ENCODE measurements around the gene BAZ1B.
"Not testable (repeated sequence)": the region's sequence is repeated elsewhere in the genome, so short reads cannot be mapped to it uniquely, and the experiment has no call there.

The BAZ1B gene

DNA sequence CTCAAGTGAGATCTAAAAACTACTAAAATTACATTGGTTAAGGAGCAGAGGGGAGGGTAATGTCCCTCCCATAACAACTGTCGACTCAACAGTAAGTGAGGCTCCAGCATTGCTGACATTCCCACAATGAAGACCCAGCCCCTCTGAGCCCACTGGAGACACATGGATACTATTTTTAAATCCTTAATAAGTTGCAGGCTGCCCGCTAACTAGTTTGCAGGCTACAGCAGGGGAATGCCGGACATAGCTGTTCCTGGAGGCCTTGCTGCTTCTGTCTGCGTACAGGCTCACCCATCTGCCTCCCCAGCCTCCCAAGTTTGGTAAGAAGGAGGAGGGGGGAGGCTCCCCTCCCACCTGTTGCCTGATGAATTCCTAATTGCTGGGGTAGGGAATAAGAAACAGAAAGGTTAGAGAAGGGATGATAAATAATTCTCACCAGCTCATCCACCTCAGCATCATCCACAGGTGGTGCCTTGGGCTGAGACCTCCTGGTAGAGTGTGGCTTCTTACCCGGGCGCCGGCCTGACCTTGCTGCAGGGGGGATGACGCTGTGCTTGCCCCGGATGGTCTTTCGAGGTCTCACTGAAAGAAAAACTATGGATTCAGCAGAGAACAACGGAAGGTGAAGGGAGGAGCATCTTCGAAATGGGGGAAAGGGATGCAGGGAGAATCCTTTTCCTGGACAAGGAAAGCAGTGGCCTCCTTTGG lies 78.4 kb downstream of the BAZ1B start:
- no peak for DNase-seq

DNA sequence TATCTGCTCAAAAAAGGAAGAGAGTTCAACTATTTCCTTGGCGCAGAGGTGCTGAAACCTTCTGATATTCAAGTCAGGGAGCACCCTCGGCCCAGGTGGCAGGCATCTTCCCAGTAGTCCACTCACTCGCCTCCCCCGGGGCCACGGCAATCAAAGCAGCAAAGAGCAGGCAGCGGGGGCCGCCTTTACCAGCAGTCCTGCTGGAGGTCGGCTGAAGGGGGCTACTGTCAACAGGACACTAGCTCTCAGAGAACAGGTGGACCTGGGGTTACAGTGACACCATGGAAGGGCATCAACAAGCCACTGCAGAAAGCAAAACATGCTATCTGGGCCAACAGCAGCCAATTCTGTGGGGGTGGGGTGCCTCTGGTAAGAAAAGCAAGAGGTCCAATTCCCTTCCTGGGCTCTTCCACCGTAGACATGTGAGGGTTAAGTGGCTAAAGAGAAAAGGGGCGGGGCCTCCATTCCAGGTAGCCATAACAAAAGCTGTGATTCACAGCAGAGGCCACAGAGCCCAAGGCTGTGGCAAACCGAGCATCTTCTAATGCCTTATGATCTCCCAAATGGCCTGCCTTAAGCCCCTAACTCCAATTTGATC lies 79.1 kb downstream of the BAZ1B start:
- DNase-seq: no peak

DNA sequence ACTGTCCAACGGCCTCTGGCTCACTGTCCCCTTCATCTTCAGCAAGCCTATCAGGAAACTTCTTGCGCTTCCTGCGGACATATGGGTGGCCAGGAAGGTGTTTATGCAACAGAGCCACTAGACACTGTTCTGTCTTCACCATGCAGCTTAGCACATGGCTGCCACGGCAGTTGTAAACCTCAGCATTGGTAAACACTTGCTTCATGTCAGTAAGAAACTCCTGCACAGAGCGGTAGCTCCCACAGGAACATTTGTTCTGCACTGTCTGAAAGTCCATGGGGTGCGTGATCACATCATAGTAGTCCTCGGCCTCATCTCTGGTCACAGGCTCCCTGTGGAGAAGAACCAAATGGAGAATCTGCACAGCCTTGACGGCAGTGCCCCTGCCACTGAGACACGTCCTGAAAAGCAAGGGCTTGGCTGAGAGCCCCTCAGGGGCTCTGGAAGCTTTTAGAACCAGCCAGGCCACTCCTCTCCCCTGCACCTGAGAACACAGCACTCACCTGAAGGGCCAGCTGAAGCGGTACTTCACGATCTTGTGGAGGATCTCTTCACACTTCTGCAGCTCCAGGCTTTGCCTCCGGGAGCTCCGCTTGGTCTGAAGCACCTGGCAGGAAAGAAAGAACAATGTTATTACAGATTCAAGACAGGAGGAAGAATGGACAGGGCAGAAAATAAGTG lies 79.7 kb downstream of the BAZ1B start:
- no peak for DNase-seq

DNA sequence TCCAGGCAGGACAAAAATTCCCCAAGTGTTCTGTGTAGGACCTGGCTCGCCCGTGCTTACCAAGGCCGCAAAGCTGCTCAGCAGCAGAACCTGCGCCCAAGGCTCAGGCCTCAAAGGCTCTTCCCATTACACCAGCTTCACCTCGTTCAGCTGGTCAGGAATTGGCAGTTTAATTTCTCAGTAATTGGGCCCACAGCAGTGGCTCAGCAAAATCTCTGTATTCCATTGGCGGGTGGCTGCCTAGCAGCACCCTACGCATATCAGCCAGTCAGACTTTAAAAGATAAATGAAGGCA lies 82.7 kb downstream of the BAZ1B start:
- no peak for DNase-seq

DNA sequence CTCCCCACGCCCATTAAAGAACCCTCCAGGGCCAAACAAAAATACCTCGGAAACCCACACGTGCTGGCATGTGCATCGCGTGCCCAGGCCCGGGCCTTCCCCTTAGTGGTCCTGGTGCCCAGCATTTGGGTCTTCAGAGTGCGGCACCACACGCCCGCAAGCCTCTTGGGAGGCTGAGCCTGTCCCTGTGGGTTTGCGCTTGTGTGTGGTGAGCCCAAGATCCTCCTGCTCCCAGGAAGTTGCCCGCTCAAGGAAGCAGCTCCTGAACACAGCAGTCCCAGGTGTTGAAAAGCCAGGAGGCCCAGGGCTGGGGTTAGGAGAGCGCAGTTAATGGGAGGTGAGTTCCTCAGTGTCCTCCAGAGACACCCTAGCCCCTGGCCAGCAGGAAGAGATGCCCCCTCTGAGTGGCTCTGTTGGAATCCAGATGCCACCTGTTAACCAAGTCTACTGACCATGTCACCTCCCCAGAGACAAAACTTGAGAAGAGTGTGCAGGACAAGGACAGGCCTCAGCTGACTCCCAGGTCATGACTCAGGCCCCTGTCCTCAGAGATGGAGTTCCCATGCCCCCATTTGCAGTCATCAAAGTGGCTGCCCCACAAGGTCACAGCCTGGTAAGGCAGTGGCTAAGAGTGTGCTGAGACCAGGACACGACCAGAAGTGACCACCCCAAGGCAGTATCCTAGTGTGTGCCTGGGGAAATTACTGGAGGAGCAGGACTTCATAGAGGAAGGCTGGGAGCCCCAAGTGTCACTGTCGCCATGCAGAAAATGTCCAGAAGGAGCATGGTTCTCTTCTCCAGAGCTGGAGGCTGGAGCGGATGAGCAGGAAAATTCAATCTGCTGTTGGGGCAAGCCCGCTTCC lies 83.3 kb downstream of the BAZ1B start:
- no peak for DNase-seq

DNA sequence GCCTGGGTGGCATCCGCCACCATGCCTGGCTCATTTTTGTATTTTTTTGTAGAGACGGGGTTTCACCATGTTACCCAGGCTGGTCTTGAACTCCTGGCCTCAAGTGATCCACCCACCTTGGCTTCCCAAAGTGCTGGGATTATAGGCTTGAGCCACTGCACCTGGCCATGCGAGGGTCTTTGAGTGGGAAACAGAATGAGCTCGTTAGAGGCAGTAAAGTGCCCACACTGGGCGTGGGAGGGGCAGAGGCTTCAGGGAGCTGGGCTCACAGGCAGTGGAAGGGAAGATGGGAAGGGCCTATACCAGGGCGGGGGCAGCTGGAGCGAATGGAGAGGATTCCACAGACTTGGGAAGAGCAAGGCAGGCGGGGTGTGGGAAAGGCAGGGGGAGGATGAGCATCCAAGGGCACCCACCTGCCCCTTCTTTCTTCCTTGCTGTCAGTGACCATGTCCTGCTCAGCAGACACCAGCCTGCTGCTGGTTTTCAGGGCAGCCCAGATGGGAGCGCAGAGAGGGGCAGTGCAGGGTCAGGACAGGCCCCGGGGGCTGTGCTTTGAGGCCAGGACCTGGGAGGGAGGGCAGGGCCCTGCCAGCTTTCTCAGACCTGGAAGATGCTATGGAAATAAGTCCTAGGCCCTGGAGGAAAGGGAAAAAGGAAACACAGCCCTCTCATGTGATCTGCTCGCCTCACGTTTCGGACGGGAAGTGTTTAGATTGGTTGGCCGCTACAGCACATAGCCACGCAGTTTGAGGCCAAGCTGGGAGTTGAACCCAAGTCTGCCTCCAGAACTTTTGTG lies 84.3 kb downstream of the BAZ1B start:
- DNase-seq: no peak

DNA sequence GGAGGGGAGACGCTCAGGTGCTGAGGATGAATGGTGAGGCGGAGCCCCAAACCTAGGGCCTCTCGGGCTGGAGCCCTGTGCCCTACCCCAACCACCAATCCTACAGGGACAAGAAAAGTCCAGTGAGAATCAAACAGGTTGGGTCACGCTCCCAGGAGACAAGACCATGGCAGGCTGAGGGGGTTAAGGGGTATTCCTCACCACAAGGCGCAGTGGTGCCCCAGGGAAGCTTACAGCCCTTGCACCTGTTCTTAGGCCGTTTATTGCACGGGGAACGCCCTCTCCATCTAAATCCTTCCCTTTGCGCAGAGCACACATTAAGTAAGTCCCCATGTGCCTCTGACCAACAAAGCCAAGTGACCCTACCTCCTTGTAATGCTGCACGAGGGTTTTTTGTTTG lies 85.0 kb downstream of the BAZ1B start:
- no peak for DNase-seq

DNA sequence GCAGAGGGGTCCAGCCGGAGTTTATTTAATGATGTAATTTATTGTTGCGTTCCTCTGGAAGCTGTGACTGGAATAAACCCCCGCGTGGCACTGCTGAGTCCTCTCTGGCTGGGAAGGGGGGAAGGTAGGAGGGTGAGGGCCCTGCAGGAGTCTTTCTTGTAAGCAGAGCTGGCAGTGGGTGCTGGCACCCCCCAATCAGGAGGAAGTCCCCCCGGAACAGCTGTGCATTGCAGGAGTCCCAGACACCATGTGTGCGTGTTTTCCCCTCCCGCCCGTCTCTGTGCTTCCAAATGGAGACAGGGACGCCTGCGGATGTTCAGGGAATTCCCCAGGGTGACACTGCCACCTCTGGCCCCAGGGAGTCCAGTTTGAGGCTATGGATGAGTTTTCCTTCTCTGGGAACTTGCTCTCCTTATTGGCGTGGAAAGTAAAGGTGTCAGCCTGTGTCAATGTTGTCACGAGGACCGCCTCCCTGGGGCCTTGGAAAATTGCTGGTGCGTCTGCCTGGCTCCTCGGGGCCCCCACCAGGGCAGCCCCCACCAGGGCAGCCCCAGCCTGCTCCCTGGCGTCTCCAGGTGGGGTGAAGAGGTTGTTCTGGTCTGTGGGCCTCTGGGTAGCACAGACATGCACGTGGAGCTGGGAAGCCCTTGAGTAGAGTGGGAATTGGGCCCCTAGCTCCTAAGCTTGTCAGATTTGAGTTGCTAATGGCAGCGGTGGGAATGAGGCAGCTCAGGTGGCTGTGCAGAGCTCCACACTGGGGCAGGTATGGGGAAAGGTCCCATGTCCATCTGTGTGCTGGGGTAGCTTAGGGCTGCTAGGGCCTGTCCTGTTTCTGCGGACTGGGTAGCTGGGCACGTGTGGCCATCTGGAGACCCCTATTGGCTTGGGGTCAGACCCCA lies 85.8 kb downstream of the BAZ1B start:
- DNase-seq: no peak

DNA sequence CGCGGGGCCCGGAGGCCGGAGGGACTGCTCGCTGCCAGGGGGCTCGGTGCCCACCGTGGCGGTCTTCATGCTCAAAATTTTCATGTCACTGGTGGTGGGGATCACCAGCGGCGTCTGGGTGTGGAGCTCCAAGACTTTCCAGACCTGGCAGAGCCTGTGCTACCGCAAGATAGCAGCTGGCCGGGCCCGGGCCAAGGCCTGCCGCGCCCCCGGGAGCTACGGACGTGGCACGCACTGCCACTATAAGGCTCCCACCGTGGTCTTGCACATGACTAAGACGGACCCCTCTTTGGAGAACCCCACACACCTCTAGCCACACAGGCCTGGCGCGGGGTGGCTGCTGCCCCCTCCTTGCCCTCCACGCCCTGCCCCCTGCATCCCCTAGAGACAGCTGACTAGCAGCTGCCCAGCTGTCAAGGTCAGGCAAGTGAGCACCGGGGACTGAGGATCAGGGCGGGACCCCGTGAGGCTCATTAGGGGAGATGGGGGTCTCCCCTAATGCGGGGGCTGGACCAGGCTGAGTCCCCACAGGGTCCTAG lies 86.6 kb downstream of the BAZ1B start:
- DNase-seq: no peak

DNA sequence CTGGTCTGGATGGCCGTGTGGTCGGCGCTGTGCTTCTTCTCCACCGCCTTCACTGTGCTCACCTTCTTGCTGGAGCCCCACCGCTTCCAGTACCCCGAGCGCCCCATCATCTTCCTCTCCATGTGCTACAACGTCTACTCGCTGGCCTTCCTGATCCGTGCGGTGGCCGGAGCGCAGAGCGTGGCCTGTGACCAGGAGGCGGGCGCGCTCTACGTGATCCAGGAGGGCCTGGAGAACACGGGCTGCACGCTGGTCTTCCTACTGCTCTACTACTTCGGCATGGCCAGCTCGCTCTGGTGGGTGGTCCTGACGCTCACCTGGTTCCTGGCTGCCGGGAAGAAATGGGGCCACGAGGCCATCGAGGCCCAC lies 87.4 kb downstream of the BAZ1B start:
- no peak for DNase-seq

DNA sequence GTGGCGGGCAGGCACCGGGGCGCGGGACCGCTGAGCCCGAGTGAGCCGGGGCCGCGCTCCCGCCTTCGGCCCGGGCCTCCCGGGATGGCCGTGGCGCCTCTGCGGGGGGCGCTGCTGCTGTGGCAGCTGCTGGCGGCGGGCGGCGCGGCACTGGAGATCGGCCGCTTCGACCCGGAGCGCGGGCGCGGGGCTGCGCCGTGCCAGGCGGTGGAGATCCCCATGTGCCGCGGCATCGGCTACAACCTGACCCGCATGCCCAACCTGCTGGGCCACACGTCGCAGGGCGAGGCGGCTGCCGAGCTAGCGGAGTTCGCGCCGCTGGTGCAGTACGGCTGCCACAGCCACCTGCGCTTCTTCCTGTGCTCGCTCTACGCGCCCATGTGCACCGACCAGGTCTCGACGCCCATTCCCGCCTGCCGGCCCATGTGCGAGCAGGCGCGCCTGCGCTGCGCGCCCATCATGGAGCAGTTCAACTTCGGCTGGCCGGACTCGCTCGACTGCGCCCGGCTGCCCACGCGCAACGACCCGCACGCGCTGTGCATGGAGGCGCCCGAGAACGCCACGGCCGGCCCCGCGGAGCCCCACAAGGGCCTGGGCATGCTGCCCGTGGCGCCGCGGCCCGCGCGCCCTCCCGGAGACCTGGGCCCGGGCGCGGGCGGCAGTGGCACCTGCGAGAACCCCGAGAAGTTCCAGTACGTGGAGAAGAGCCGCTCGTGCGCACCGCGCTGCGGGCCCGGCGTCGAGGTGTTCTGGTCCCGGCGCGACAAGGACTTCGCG lies 88.0 kb downstream of the BAZ1B start:
- no peak for DNase-seq

DNA sequence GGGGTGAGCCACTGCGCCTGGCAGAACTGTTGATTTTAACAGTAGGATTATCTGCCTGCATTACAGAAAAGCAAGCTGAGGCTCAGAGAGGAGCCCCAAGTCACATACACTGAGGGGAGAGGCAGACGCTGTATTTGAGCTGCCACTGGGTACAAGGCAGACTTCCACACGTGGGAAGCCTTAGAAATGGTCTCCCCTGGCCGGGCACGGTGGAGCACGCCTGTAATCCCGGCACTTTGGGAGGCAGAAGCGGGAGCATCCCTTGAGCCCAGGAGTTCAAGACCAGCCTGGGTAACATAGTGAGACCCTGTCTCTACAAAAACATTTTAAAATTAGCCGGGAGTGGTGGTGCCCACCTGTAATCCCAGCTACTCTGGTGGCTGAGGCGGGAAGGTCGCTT lies 89.4 kb downstream of the BAZ1B start:
- no peak for DNase-seq

DNA sequence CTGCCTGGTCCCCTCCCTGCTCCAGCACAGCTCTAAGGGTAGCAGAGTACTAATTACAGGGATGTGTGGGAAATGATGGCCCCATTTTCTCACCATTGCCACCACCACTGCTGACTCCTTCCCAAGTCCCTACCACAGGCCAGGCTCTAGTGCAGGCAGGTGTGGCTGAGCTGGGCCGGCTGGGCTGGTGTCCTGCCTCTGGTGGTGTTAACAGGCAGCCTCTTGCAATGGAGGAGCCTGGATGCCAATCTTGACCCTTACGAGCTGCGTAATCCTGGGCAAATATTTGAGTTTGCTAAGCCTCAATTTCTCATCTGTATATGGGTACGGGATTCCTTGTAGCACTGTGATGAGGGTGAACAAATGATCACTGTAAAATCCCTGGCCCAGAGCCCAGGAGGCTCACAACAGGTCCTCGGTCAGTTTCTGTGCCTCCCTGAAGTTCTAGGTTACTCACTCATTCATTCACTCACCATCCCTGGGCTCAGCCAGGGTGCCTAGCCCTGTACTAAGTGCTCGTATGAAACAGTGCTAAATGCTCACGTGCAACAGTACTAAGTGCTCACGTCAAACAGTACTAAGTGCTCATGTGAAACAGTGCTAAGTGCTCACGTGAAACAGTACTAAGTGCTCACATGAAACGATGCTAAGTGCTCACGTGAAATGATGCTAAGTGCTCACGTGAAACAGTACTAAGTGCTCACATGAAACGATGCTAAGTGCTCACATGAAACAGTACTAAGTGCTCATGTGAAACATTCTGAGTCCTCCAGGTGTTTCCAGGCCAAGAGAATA lies 90.9 kb downstream of the BAZ1B start:
- DNase-seq: no peak

DNA sequence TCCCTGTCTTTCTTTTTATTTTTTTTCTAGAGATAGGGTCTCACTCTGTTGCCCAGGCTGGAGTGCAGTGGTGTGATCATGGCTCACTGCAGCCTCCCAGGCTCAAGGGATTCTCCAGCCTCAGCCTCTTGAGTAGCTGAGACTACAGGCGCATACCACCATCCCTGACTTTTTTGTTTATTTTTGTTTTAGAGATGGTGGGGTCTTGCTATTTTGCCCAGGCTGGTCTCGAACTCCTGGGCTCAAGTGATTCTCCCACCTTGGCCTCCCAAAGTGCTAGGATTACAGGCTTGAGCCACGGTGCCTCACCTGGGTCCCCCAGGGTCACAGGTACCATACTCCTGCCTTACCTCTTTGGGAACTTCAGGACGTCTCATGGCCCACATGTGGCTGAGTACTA lies 91.6 kb downstream of the BAZ1B start:
- DNase-seq: not testable (repeated sequence)

DNA sequence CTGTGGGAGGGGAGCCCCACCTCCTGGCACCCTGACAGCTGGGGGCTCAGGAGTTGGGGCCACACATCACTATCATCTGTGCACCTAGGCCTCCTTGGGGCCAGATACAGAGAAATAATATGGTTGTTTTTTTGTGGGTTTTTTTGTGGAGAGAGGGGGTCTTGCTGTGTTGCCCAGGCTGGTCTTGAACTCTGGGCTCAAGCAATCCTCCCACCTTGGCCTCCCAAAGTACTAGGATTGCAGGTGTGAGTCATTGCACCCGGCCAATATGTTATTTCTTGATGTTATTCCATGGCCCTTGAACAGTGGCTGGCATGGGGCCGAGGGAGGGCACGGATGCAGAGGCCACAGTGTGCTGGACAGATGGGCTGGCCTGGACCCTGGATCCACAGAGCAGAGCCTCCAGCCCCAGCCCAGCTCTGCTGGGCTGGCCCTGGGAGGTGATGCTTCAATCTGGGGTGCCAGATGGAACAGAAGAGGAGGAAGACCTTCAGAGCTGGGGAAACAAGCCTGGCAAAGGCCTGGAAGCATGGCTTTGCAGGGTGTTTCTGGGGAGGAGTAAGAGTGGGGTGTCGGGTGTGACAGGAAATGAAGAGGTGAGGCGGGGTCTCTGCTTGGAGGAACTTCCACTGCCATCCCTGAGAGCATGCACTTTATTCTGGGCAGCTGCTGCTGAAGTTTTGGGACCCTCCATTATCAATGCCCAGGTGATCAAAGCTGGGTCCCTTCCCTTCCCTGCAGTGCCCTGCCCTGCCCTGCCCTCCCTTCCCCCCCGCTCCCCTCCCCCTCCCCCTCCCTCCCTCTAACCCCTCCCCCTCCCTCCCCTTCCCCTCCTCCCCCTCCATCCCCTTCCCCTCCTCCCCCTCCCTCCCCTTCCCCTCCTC lies 92.2 kb downstream of the BAZ1B start:
- DNase-seq: no peak

DNA sequence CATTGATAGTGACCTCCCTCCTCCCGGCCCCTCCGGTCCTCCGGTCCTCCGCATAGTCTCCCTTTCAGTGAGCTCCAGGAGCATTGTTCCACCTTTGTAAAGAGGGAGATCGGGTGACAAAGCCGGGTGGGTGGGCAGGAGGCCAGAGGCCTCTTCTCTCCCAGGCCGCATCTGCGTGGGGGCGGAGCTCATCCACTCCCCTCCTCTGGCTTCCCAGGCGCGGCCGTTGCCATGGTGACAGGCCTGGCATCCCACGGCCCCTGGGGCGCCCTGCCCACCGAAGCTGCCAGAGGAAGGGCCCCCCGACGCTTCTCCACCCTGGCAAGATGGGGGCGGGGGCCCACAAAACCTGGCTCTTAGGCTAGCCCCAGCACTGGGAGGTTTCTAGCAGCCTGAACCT lies 92.9 kb downstream of the BAZ1B start:
- no peak for DNase-seq

DNA sequence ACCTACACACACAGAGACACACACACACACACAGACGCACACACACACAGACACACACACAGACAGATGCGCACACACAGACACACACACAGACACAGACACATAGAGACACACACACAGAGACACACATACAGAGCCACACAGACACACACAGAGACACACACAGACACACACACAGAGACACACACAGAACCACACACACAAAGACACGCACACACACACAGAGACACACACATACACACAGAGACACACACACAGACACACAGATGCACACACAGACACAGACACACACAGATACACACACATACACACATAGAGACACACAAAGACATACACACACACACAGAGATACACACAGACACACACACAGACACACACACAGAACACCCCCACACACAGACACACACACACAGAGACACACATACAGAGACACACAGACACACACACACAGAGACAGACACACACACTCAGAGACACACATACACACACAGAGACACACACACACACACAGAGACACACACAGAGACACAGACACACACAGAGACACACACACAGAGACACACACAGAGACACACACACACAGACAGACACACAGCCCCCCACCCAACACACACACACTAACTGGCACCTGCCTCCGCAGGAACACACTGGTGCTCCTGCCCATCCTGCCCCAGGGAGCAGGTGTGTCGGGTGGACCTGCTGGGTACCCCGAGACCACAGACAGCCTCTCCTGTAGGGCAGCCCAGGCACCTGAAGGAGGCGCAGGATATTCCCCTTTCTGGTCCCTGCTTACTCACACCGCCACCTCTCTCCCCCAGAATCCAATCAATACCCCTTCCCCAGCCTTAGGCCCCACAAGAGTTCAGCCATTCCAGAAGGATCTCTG lies 93.9 kb downstream of the BAZ1B start:
- no peak for DNase-seq

DNA sequence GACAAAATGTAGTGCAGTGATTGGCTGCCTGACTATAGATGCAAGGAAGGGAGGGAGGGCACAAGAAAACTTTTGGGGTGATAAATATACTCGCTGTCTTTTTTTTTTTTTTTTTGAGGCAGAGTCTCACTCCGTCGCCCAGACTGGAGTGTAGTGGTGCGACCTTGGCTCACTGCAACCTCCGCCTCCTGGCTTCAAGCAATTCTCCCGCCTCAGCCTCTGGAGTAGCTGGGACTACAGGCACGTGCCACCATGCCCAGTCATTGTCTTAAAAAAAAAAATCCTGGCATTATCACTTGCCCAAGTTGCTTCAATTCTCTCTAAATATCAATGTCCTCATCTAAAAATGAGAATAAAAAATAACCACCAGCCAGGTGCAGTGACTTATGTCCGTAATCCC lies 96.1 kb downstream of the BAZ1B start:
- DNase-seq: no peak
